IPS-18a (cell line): Measurements from ENCODE around the gene GTPBP4.

Experiments used
- H3K27ac ChIP-seq: one replicate; pipeline ENCODE4 v1.5.1; 2013; ENCODE audit warnings: low read length
- H3K27me3 ChIP-seq: one replicate; pipeline ENCODE4 v1.6.1; 2013; ENCODE audit warnings: mild to moderate bottlenecking, low read length; ENCODE audit not compliant: control insufficient read depth, insufficient read depth
- H3K36me3 ChIP-seq: one replicate; pipeline ENCODE4 v1.6.1; 2013; ENCODE audit warnings: low read depth, low read length; ENCODE audit not compliant: control insufficient read depth
- H3K4me1 ChIP-seq: one replicate; pipeline ENCODE4 v1.6.1; 2013; ENCODE audit warnings: low read depth, low read length; ENCODE audit not compliant: control insufficient read depth
- H3K4me3 ChIP-seq: one replicate; pipeline ENCODE4 v1.5.1; 2013; ENCODE audit warnings: low read length
- H3K9ac ChIP-seq: one replicate; pipeline ENCODE4 v1.6.1; 2013; ENCODE audit warnings: mild to moderate bottlenecking, low read length, moderate library complexity
- H3K9me3 ChIP-seq: one replicate; pipeline ENCODE4 v1.6.1; 2013; ENCODE audit warnings: low read depth, low read length; ENCODE audit not compliant: control insufficient read depth

The GTPBP4 gene

DNA sequence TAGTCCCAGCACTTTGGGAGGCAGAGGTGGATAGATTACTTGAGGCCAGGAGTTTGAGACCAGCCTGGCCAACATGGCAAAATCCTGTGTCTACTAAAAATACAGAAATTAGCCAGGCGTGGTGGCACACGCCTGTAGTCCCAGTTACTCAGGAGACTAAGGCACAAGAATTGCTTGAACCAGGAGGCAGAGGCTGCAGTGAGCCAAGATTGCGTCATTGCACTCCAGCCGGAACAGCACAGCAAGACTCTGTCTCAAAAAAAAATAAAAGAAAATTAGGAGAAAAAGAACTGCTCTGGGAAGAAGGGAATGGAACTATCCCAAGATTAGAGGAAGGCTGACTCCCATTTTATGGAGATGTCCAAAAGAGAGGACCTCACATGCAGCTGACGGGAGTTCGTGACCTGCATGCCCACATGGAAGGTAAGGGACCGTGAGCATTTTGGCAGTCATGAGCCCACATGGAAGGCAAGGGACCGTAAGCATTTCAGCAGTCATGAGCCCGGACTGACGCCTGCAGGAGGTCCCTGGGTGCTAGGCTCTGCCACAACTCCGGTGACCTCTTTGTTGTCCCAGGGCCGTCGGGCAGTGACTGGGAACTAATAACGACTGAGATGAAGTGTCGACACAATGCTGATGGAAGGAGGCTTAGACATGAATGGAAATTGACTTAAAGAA is 18.6 kb upstream of the GTPBP4 start:
- Histone ChIP-seq H3K9me3 (no peaks in the 10 kb centered on the region), H3K9ac (no peak overlapping the region), H3K36me3 (no peaks in the 10 kb centered on the region), H3K4me3 (no peak overlapping the region), H3K27ac (no peak overlapping the region), H3K27me3 (no peaks in the 10 kb centered on the region), H3K4me1 (peaks cover 3% of the 10 kb centered on the region)

DNA sequence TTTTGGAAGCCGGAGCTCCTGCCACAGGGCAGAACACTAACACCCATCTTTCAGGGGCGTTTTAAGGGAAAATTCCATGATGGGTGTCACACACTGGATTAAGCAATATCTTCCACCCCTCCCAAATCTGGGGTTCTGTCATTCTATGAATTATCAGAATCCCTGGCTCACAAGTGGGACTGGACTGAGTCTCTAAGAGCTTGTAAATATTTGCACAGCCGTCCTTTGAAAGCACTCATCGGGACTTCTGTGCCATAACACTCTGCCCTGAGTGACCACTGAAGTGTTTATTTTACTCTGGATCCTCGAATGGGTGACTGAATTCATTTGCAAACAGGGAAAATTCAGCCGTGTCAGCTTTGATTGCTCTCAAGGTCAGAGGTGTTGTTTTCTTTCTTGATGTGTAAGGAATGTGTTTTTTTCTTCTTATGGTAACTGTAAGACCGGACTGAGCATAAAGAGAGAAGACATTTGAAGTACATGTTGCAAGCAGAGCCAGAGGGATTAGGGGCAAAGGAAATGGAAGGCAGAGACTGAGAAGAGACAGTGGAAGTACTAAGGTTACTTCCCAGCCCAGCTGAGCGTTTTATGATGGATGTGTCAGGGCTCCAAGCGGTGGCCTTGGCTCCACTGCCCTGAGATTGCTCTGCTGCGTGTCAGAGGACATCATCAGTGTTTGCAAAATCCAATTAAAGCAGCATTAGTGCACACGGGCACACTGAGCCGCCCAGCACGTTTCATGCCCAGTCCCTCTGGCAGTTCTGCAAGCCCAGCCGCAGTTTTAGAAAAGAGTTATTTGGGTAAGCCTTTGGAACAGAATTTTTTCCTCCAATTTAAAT is 17.7 kb upstream of the GTPBP4 start:
- H3K27ac ChIP-seq, result no peak overlapping the region
- H3K4me1 ChIP-seq, result peaks cover 3% of the 10 kb centered on the region
- H3K4me3 ChIP-seq, result no peak overlapping the region
- H3K9me3 ChIP-seq, result no peaks in the 10 kb centered on the region
- H3K27me3 ChIP-seq, result no peaks in the 10 kb centered on the region
- H3K36me3 ChIP-seq, result no peaks in the 10 kb centered on the region
- H3K9ac ChIP-seq, result no peak overlapping the region

DNA sequence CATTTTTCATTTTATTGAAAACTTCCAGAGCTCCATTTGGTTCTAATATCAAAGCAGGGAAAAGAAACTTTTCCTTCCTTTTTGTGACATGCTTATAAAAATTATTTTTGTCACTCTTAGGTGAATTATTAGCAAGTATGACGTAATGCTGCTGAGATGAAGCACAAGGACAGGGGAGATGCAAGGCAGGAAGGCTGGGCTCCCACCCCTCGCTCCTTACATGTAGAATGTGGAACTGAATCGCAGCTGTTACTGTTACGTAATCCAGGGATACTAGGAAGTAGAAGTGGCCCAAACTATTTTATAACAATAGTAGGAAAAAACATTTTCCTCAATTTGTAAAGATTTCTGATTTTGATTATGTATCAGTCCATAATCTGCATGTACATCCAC is 17.1 kb upstream of the GTPBP4 start:
- Histone ChIP-seq H3K36me3 (no peaks in the 10 kb centered on the region), H3K4me1 (peaks cover 3% of the 10 kb centered on the region), H3K27me3 (no peaks in the 10 kb centered on the region), H3K9me3 (no peaks in the 10 kb centered on the region), H3K9ac (no peak overlapping the region), H3K4me3 (no peak overlapping the region), H3K27ac (no peak overlapping the region)

- Histone ChIP-seq H3K36me3 (no peaks in the 10 kb centered on the region), H3K27ac (no peak overlapping the region), H3K4me1 (peaks cover 3% of the 10 kb centered on the region), H3K9me3 (no peaks in the 10 kb centered on the region), H3K4me3 (no peak overlapping the region), H3K9ac (no peak overlapping the region), H3K27me3 (no peaks in the 10 kb centered on the region)
These were observed 16.6 kb upstream of the GTPBP4 start for GRCh38 chr10:971613-972012.

GRCh38 chr10:972763-973162 is 15.5 kb upstream of the GTPBP4 start:
- Histone ChIP-seq H3K27me3 (no peaks in the 10 kb centered on the region), H3K27ac (no peak overlapping the region), H3K4me3 (no peak overlapping the region), H3K4me1 (peaks cover 3% of the 10 kb centered on the region), H3K9ac (no peak overlapping the region), H3K36me3 (no peaks in the 10 kb centered on the region), H3K9me3 (no peaks in the 10 kb centered on the region)

GRCh38 chr10:974038-974784 is 14.0 kb upstream of the GTPBP4 start:
- Histone ChIP-seq H3K9me3 (peaks cover 8% of the 10 kb centered on the region), H3K27me3 (no peaks in the 10 kb centered on the region), H3K36me3 (no peaks in the 10 kb centered on the region), H3K4me1 (peaks cover 3% of the 10 kb centered on the region), H3K9ac (no peak overlapping the region), H3K27ac (no peak overlapping the region), H3K4me3 (no peak overlapping the region)

DNA sequence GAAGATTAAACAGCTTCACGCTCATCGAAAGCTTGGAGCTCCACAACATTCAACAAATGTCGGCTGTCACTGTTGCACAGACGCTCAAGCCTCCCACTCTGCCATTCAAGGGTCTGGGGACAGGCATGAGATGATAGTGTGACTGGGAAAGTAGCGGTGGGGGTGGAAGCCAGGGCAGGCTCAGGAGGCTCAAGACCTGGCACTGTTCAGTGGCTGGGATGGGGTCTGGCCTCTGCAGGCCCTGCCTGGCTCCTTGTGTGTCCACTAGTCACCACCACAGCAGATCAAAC is 13.5 kb upstream of the GTPBP4 start:
- Histone ChIP-seq H3K9ac (no peak overlapping the region), H3K4me1 (peaks cover 3% of the 10 kb centered on the region), H3K9me3 (peaks cover 11% of the 10 kb centered on the region), H3K36me3 (no peaks in the 10 kb centered on the region), H3K4me3 (no peak overlapping the region), H3K27me3 (no peaks in the 10 kb centered on the region), H3K27ac (no peak overlapping the region)

DNA sequence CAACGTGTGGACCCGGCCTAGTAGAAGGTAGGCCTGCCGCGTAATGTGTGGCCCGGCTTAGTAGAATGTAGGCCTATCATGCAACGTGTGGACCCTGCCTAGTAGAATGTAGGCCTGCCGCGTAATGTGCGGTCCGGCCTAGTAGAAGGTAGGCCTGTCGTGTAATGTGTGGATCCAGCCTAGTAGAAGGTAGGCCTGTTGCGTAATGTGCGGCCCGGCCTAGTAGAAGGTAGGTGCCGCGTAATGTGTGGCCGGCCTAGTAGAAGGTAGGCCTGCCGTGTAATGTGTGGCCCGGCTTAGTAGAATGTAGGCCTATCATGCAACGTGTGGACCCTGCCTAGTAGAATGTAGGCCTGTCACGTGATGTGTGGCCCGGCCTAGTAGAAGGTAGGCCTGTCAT is 11.9 kb upstream of the GTPBP4 start:
- peaks cover 27% of the 10 kb centered on the region for H3K9me3 ChIP-seq

DNA sequence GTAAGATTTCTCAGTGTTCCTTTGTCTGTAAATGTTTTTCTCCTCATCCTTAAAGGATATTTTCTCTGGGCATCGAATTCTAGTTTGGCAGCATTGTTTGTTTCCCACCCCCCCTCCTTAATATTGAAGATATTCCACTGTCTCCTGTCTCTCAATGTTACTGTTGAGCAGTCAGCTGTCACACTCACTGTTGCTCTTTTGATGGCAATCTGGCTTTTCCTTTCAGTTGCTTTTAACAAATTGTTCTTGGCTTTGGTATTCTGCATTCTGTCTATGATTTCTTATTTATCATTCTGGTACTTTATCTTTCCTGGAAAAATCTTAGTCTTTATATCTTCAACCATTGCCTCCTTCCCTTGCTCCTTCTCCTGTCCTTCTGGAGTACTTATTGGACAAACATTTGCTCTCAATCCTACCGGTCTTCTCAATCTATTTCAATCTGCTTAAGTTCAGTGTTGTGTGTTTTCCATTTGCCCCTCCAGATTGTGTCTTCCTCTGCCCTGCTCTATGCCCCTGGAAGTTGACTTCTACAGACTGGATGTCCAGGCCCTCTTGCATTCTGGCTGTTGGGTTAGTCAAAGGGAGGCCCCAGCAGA is 9.3 kb upstream of the GTPBP4 start:
- no peaks in the 10 kb centered on the region for H3K4me1 ChIP-seq
- no peak overlapping the region for H3K9ac ChIP-seq
- peaks cover 27% of the 10 kb centered on the region for H3K9me3 ChIP-seq
- H3K4me3 ChIP-seq, result no peak overlapping the region
- no peaks in the 10 kb centered on the region for H3K27me3 ChIP-seq
- H3K36me3 ChIP-seq, result no peaks in the 10 kb centered on the region
- no peak overlapping the region for H3K27ac ChIP-seq

More for the DNA sequence above, 11.9 kb upstream of the GTPBP4 start:
- no peaks in the 10 kb centered on the region for H3K27me3 ChIP-seq
- H3K4me3 ChIP-seq, result no peak overlapping the region
- peaks cover 3% of the 10 kb centered on the region for H3K4me1 ChIP-seq
- H3K9ac ChIP-seq, result no peak overlapping the region
- no peaks in the 10 kb centered on the region for H3K36me3 ChIP-seq
- H3K27ac ChIP-seq, result no peak overlapping the region

DNA sequence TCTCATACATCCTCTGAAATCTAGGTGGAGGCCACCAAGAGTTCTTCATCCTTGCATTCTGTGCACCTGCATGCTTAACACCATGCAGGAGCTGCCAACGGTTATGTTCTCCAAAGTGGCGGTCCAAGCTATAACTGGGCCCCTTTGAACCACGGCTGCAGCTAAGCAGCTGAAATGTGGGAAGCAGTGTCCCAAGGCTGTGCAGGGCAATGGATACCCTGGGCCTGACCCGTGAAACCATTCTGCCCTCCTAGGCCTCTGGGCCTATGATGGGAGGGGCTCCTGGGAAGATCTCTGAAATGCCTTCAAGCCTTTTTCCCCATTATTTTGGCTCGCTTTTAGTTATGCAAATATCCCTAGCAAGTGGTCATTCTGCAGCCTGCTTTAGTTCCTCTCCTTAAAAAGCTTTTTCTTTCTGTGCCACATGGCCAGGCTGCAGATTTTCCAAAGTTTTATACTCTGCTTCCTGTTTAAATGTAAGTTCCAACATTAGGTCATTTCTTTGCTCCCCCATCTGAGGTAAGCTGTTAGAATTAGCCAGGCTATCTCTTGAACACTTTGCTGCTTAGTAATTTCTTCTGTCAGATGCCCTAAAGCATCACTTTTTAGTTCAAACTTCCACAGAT is 7.7 kb upstream of the GTPBP4 start:
- H3K9ac ChIP-seq, result no peak overlapping the region
- H3K4me1 ChIP-seq, result no peaks in the 10 kb centered on the region
- no peaks in the 10 kb centered on the region for H3K36me3 ChIP-seq
- H3K27me3 ChIP-seq, result no peaks in the 10 kb centered on the region
- H3K9me3 ChIP-seq, result peaks cover 27% of the 10 kb centered on the region
- H3K4me3 ChIP-seq, result no peak overlapping the region
- H3K27ac ChIP-seq, result no peak overlapping the region

GRCh38 chr10:983401-983800 is 4.8 kb upstream of the GTPBP4 start:
- Histone ChIP-seq H3K9me3 (peaks cover 27% of the 10 kb centered on the region), H3K4me1 (peaks cover 6% of the 10 kb centered on the region), H3K27ac (no peak overlapping the region), H3K4me3 (no peak overlapping the region), H3K27me3 (no peaks in the 10 kb centered on the region), H3K9ac (no peak overlapping the region), H3K36me3 (no peaks in the 10 kb centered on the region)
